Colonic mucosa (tissue), 4 donors: ENCODE measurements around the gene KRT84. TPM values are rescaled to one million over a fixed set of nuclear protein-coding genes. Genes with fewer than 3 reads are reported as not detected.

Experiments
- DNase-seq: peaks from one replicate; pipeline ENCODE4 v3.0.0-alpha.2; 2020
- H3K27ac ChIP-seq: fragments of 200-600 bp; one replicate; pipeline ENCODE4 v1.8.0; 2021
- H3K27me3 ChIP-seq: fragments of 200-600 bp; one replicate; pipeline ENCODE4 v1.8.0; 2021
- H3K36me3 ChIP-seq: fragments of 200-600 bp; one replicate; pipeline ENCODE4 v1.8.0; 2021
- H3K4me1 ChIP-seq: fragments of 200-600 bp; one replicate; pipeline ENCODE4 v1.8.0; 2021; ENCODE audit warnings: mild to moderate bottlenecking
- H3K4me3 ChIP-seq: fragments of 200-600 bp; one replicate; pipeline ENCODE4 v1.8.0; 2021
- H3K9ac ChIP-seq, 2 donors: one replicate each; pipeline ENCODE4 v1.7.0; 2013; ENCODE audit warnings: control low read depth in 2 of 2, low read depth in 2 of 2, low read length in 2 of 2
- H3K9me3 ChIP-seq: fragments of 200-600 bp; one replicate; pipeline ENCODE4 v1.8.0; 2021
- CTCF ChIP-seq: fragments of 200-600 bp; IDR thresholded peaks from one replicate; pipeline ENCODE4 v1.8.0; 2022; ENCODE audit warnings: antibody characterized with exemption, mild to moderate bottlenecking
- intact Hi-C: fragments of 100-400 bp; cut with DNase I; formaldehyde crosslinking; loops from one replicate; pipeline ENCODE4 v1.14.1; 2022
- total RNA-seq, 2 donors: library from RNA; stranded (reverse); fragmentation: NEBNext Ultra II Directional in 1 of 2; extraction: Animal tissue kit (Norgen Biotek cat#: 25700) in 1 of 2; gene quantifications; one replicate each; pipeline ENCODE4 v1.2.1, GENCODE V29; 2021
- donor health status: healthy.
- donor health status: DM: no; HTN: no; CAD: no.
- donor health status: DM: no; HTN: no; CAD: no.

KRT84 gene
- total RNA-seq, 2 donors from 2014 or later: not detected

- H3K4me3 ChIP-seq: no peak overlapping the region
- no peaks in the 10 kb centered on the region for H3K9me3 ChIP-seq
- no peak for DNase-seq
- H3K27me3 ChIP-seq: no peaks in the 10 kb centered on the region
- no peak overlapping the region for H3K9ac ChIP-seq
- H3K27ac ChIP-seq: no peak overlapping the region
- H3K36me3 ChIP-seq: no peaks in the 10 kb centered on the region
- H3K4me1 ChIP-seq: no peaks in the 10 kb centered on the region
- no peak for TF ChIP-seq CTCF
- intact Hi-C loops: no loop called here
These were observed 41.3 kb downstream of the KRT84 start for GRCh38 chr12:52344111-52344510.

- no peak for TF ChIP-seq CTCF
These were observed 41.9 kb downstream of the KRT84 start for GRCh38 chr12:52343550-52343949.

GRCh38 chr12:52342781-52343490 lies 42.5 kb downstream of the KRT84 start:
- Histone ChIP-seq H3K27me3 (no peaks in the 10 kb centered on the region), H3K36me3 (no peaks in the 10 kb centered on the region), H3K4me3 (no peak overlapping the region), H3K9ac (no peak overlapping the region), H3K4me1 (no peaks in the 10 kb centered on the region), H3K9me3 (no peaks in the 10 kb centered on the region), H3K27ac (no peak overlapping the region)
- TF ChIP-seq CTCF: no peak
- no peak for DNase-seq
- intact Hi-C loops: no loop called here

More at GRCh38 chr12:52343550-52343949, 41.9 kb downstream of the KRT84 start:
- Histone ChIP-seq H3K4me1 (no peaks in the 10 kb centered on the region), H3K9ac (no peak overlapping the region), H3K4me3 (no peak overlapping the region), H3K27ac (no peak overlapping the region), H3K27me3 (no peaks in the 10 kb centered on the region), H3K36me3 (no peaks in the 10 kb centered on the region), H3K9me3 (no peaks in the 10 kb centered on the region)
- no peak for DNase-seq
- intact Hi-C loops: no loop called here

GRCh38 chr12:52341066-52341580 lies 44.3 kb downstream of the KRT84 start:
- H3K9me3 ChIP-seq: no peaks in the 10 kb centered on the region
- no peak overlapping the region for H3K27ac ChIP-seq
- H3K27me3 ChIP-seq: no peaks in the 10 kb centered on the region
- H3K4me3 ChIP-seq: no peak overlapping the region
- DNase-seq: no peak
- no peak overlapping the region for H3K9ac ChIP-seq
- intact Hi-C loops: no loop called here
- no peaks in the 10 kb centered on the region for H3K4me1 ChIP-seq
- H3K36me3 ChIP-seq: no peaks in the 10 kb centered on the region
- TF ChIP-seq CTCF: no peak

GRCh38 chr12:52338241-52338960 lies 47.1 kb downstream of the KRT84 start:
- intact Hi-C loops: no loop called here
- H3K4me1 ChIP-seq: no peaks in the 10 kb centered on the region
- H3K27me3 ChIP-seq: no peaks in the 10 kb centered on the region
- H3K4me3 ChIP-seq: no peak overlapping the region
- H3K27ac ChIP-seq: no peak overlapping the region
- H3K36me3 ChIP-seq: no peaks in the 10 kb centered on the region
- no peaks in the 10 kb centered on the region for H3K9me3 ChIP-seq
- no peak for DNase-seq
- H3K9ac ChIP-seq: no peak overlapping the region
- no peak for TF ChIP-seq CTCF
